GM12878 (cell line): Measurements from ENCODE around the gene SOX6. TPM values are rescaled to one million over a fixed set of nuclear protein-coding genes. Genes with fewer than 3 reads are reported as not detected.

Experiments used
- ATAC-seq: fragments of 200-7000 bp; cut with Tn5 transposase; 3 replicates; pipeline ENCODE4 v1.9.1; 2020; ENCODE audit warnings: mild to moderate bottlenecking, moderate library complexity
- BruUV-seq: library from RNA; stranded (reverse); fragments of 400-500 nt; replicated peaks from 2 replicates; lab custom pipeline; 2021; lab: Mats Ljungman, UMichigan
- CTCF ChIA-PET: fragments of 300-600 bp; sonication (Branson Sonifier 250); formaldehyde crosslinking; extraction: SDS; loops from one replicate; lab custom pipeline; 2021; ENCODE audit warnings: inconsistent platforms; lab: Yijun Ruan, JAX
- POLR2A ChIA-PET: fragments of 350-600 bp; formaldehyde crosslinking; extraction: SDS; loops from one replicate; lab custom pipeline; 2021; ENCODE audit warnings: inconsistent platforms; lab: Charles Lee
- RAD21 ChIA-PET: fragments of 300-600 bp; sonication (Branson Sonifier 250); formaldehyde crosslinking; loops from one replicate; lab custom pipeline; 2023; ENCODE audit warnings: antibody characterized with exemption; ENCODE audit not compliant: unreplicated experiment; lab: Charles Lee
- SMC1A ChIA-PET: fragments of 300-600 bp; sonication (Branson Sonifier 250); formaldehyde crosslinking; loops from one replicate; lab custom pipeline; 2023; ENCODE audit not compliant: unreplicated experiment, uncharacterized antibody; lab: Charles Lee
- DNase-seq: peaks from one replicate; pipeline ENCODE4 v3.0.0-alpha.2; 2011; ENCODE audit warnings: low read depth, low spot score
- FAIRE-seq: peaks from 3 replicates; lab custom pipeline; 2011; peaks lifted over from hg19 to GRCh38; lab: Jason Lieb, UNC
- H2AFZ ChIP-seq: 2 replicates; pipeline ENCODE4 v1.6.0; 2011; ENCODE audit warnings: low read depth, low read length, control low read depth; ENCODE audit not compliant: control insufficient read depth
- H3K27ac ChIP-seq: 2 replicates; pipeline ENCODE4 v1.5.1; 2011; ENCODE audit warnings: control low read depth; ENCODE audit not compliant: control insufficient read depth, insufficient read depth
- H3K27me3 ChIP-seq, 2 experiments: replicated peaks in 1 of 2; 2 replicates each; pipeline versions ENCODE4 v1.6.0 to v1.6.1; 2011; ENCODE audit warnings: low read length in 1 of 2; ENCODE audit not compliant: control insufficient read depth in 2 of 2, insufficient read depth in 2 of 2
- H3K36me3 ChIP-seq, 2 experiments: 2 replicates each; pipeline ENCODE4 v1.5.1; 2011; ENCODE audit warnings: low read length in 1 of 2; ENCODE audit not compliant: control insufficient read depth in 2 of 2, insufficient read depth in 2 of 2
- H3K4me1 ChIP-seq: 2 replicates; pipeline ENCODE4 v1.6.1; 2011; ENCODE audit warnings: mild to moderate bottlenecking, low read length, moderate library complexity, mixed read lengths; ENCODE audit not compliant: control insufficient read depth, insufficient read depth
- H3K4me2 ChIP-seq: 2 replicates; pipeline ENCODE4 v1.6.0; 2011; ENCODE audit warnings: control low read depth; ENCODE audit not compliant: control insufficient read depth, insufficient read depth
- H3K4me3 ChIP-seq: fragments of 200-600 bp; sonication (generic); 2 replicates; pipeline ENCODE4 v1.5.1; 2016
- H3K79me2 ChIP-seq: 2 replicates; pipeline ENCODE4 v1.6.0; 2011; ENCODE audit warnings: low read length; ENCODE audit not compliant: control insufficient read depth, insufficient read depth
- H3K9ac ChIP-seq: 2 replicates; pipeline ENCODE4 v1.8.0; 2011; ENCODE audit warnings: low read length, control low read depth, mixed read lengths; ENCODE audit not compliant: control insufficient read depth, insufficient read depth
- H3K9me3 ChIP-seq: replicated peaks from 3 replicates; pipeline ENCODE4 v1.5.1; 2011; ENCODE audit warnings: mild to moderate bottlenecking, low read length; ENCODE audit not compliant: control insufficient read depth, insufficient read depth
- H4K20me1 ChIP-seq: 2 replicates; pipeline ENCODE4 v1.6.0; 2011; ENCODE audit not compliant: control insufficient read depth, insufficient read depth
- CHD1 ChIP-seq: IDR thresholded peaks from 2 replicates; pipeline ENCODE4 v1.6.1; 2012; ENCODE audit warnings: low read depth, low read length, improper control_type of control experiment
- IKZF2 ChIP-seq, 2 experiments: fragments of 450-650 bp; IDR thresholded peaks; 2 replicates each; pipeline ENCODE4 v1.6.1; 2017; ENCODE audit warnings: mild to moderate bottlenecking in 2 of 2, moderate library complexity in 2 of 2
- JUNB ChIP-seq: IDR thresholded peaks from 2 replicates; pipeline ENCODE4 v1.6.1; 2016; ENCODE audit warnings: antibody characterized with exemption, mild to moderate bottlenecking
- LARP7 ChIP-seq: fragments of 450-650 bp; IDR thresholded peaks from 2 replicates; pipeline ENCODE4 v1.6.1; 2017; ENCODE audit warnings: mild to moderate bottlenecking
- NBN ChIP-seq: fragments of 450-650 bp; IDR thresholded peaks from 2 replicates; pipeline ENCODE4 v1.6.1; 2016
- REST ChIP-seq: IDR thresholded peaks from 2 replicates; pipeline ENCODE4 v1.6.1; 2012; ENCODE audit warnings: mild to moderate bottlenecking, low read depth, low read length
- SMC3 ChIP-seq: IDR thresholded peaks from 2 replicates; pipeline ENCODE4 v1.6.1; 2011; ENCODE audit warnings: low read length, improper control_type of control experiment, borderline replicate concordance
- SP1 ChIP-seq: IDR thresholded peaks from one replicate; pipeline ENCODE4 v1.6.1; 2011; ENCODE audit warnings: low read depth, low read length
- TCF3 ChIP-seq: IDR thresholded peaks from 2 replicates; pipeline ENCODE4 v1.6.1; 2012; ENCODE audit warnings: low read depth, mild to moderate bottlenecking, low read length, borderline replicate concordance; ENCODE audit not compliant: insufficient read depth
- YBX1 ChIP-seq: fragments of 450-650 bp; IDR thresholded peaks from 2 replicates; pipeline ENCODE4 v1.6.1; 2016; ENCODE audit warnings: antibody characterized with exemption
- ZNF622 ChIP-seq: fragments of 450-650 bp; IDR thresholded peaks from 2 replicates; pipeline ENCODE4 v1.6.1; 2017; ENCODE audit warnings: mild to moderate bottlenecking, inconsistent platforms
- ZNF687 ChIP-seq: fragments of 450-650 bp; IDR thresholded peaks from 2 replicates; pipeline ENCODE4 v1.6.1; 2017; ENCODE audit warnings: mild to moderate bottlenecking, moderate library complexity
- WGBS: methylation state at CpG from one replicate; pipeline ENCODE4 v1.1.6; 2016; ENCODE audit warnings: low lambda C conversion rate; ENCODE audit not compliant: insufficient replicate concordance, insufficient coverage; ENCODE audit errors: missing lambda C conversion rate; 5-methylcytosine and 5-hydroxymethylcytosine counted together
- in situ Hi-C: fragments of 300-500 bp; cut with MboI; formaldehyde crosslinking; loops from 9 replicates; pipeline ENCODE4 v1.14.3; 2018; ENCODE audit warnings: mixed read lengths
- intact Hi-C: fragments of 100-400 bp; cut with micrococcal nuclease; formaldehyde crosslinking; loops from one replicate; pipeline ENCODE4 v1.14.2; 2022; ENCODE audit not compliant: unreplicated experiment
- polyA plus RNA-seq, 11 experiments: library from polyadenylated mRNA; depleted of rRNA in 4 of 11; unstranded in 6 of 11; stranded (reverse) in 5 of 11; fragments of >200 nt; fragmentation: Nextera tagmentation in 4 of 11; fragmentation: Illumina TruSeq in 1 of 11; extraction: Ambion mirVana in 4 of 11; extraction: Trizol in 1 of 11; gene quantifications; 1 replicate in 1 of 11; 2 replicates in 10 of 11; pipeline versions ENCODE4 v1.2.1 to v1.2.3, GENCODE V29; 2011 to 2016; ENCODE audit warnings: inconsistent platforms in 2 of 11, missing spikeins in 2 of 11, low read depth in 1 of 11
- total RNA-seq, 4 experiments: library from RNA; depleted of rRNA in 3 of 4; stranded (reverse); fragments of >200 nt in 3 of 4; fragmentation: Illumina TruSeq in 1 of 4; extraction: Trizol in 1 of 4; gene quantifications; 2 replicates each; pipeline versions ENCODE4 v1.2.1 to v1.2.3, GENCODE V29; 2013 to 2021
- TF ChIP-seq, protein P1 (sequence below): IDR thresholded peaks from 2 replicates; pipeline ENCODE4 v1.6.1; 2012; ENCODE audit warnings: low read depth, low read length, improper control_type of control experiment
- TF ChIP-seq, protein P2 (sequence below): IDR thresholded peaks from 2 replicates; pipeline ENCODE4 v1.6.1; 2011; ENCODE audit warnings: borderline replicate concordance, low read depth, mild to moderate bottlenecking, moderate library complexity, mixed read lengths, low read length; ENCODE audit not compliant: insufficient read depth; ENCODE audit errors: extremely low read length

SOX6 gene
- total and polyA plus RNA-seq, 10 of the 15 experiments (the other 5 are each of a cell fraction or from before 2014, with no cell fraction given), result 0.03 to 0.71 (median 0.29) TPM; not detected in 4

GRCh38 chr11:16082095-16083055 is 274.0 kb downstream of the SOX6 start:
- no peak for ATAC-seq
- intact Hi-C loops, result no loop called here
- DNase-seq, result no peak
- Histone ChIP-seq H3K27ac (no peak overlapping the region), H3K27me3 (no peaks in the 10 kb centered on the region), H3K9me3 (no peaks in the 10 kb centered on the region), H3K36me3 (no peaks in the 10 kb centered on the region), H4K20me1 (no peaks in the 10 kb centered on the region), H3K4me1 (no peaks in the 10 kb centered on the region), H3K79me2 (no peaks in the 10 kb centered on the region), H3K4me3 (no peak overlapping the region), H3K4me2 (no peak overlapping the region), H3K9ac (no peak overlapping the region), H2AFZ (no peak overlapping the region)
- no TSS peak for BruUV-seq
- FAIRE-seq, result no peak
- WGBS, result 51% methylated on average over 2 of the region's 2 CpGs
- RAD21 ChIA-PET, result no interaction called here
- SMC1A ChIA-PET, result interaction anchor here (0.7 kb wide), 1 partner anchor 51 kb away, joined by 5 read pairs; no protein-coding TSS in a partner anchor
- CTCF ChIA-PET, result interaction anchor here (0.6 kb wide), 1 partner anchor 38 kb away, joined by 3 read pairs; no protein-coding TSS in a partner anchor
- POLR2A ChIA-PET, result no interaction called here
- in situ Hi-C loops, result no loop called here
- TF ChIP-seq IKZF2 (IDR thresholded peaks at IDR 0.05), result no peak
- no peak for TF ChIP-seq YBX1
- no peak for TF ChIP-seq ZNF622
- TF ChIP-seq SMC3, result no peak
- no peak for TF ChIP-seq CHD1
- TF ChIP-seq NBN, result no peak
- no peak for TF ChIP-seq SP1
- no peak for TF ChIP-seq JUNB
- TF ChIP-seq, protein P1, sequence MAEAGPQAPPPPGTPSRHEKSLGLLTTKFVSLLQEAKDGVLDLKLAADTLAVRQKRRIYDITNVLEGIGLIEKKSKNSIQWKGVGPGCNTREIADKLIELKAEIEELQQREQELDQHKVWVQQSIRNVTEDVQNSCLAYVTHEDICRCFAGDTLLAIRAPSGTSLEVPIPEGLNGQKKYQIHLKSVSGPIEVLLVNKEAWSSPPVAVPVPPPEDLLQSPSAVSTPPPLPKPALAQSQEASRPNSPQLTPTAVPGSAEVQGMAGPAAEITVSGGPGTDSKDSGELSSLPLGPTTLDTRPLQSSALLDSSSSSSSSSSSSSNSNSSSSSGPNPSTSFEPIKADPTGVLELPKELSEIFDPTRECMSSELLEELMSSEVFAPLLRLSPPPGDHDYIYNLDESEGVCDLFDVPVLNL, result no peak
- TF ChIP-seq TCF3, result no peak
- TF ChIP-seq LARP7, result no peak
- no peak for TF ChIP-seq ZNF687
- TF ChIP-seq REST, result no peak
- TF ChIP-seq, protein P2, sequence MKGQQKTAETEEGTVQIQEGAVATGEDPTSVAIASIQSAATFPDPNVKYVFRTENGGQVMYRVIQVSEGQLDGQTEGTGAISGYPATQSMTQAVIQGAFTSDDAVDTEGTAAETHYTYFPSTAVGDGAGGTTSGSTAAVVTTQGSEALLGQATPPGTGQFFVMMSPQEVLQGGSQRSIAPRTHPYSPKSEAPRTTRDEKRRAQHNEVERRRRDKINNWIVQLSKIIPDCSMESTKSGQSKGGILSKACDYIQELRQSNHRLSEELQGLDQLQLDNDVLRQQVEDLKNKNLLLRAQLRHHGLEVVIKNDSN, result no peak
